Measurements from ENCODE around the gene EMX1.

Gene EMX1

DNA sequence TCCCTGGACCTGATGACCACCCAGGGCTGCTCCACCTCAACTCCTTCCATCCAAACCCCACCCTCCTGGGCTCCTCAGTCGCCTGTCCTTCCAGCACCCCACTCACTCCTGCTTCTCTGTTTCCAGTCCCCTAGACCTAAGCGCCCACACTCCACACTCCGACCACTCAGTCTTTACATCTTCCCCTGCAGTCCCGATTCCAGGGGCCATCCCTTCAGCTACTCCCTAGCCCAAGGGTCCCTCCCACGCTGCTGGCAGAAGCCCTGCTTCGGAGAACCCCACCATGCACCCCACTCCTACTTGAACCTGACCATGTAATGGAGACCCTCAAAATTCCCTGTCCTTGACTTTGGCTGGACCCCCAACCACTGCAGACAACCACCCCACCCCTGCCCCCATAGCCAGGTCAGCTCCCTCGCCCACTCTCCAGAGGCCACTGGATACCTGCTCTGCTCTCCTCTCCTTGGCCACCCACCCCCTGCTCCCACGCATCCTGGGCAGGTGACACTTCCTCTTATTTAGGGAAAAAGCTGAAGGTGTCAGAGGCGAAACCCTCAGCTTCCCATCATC, 28.2 kb downstream of the EMX1 start:
- DNase-seq = no peak

DNA sequence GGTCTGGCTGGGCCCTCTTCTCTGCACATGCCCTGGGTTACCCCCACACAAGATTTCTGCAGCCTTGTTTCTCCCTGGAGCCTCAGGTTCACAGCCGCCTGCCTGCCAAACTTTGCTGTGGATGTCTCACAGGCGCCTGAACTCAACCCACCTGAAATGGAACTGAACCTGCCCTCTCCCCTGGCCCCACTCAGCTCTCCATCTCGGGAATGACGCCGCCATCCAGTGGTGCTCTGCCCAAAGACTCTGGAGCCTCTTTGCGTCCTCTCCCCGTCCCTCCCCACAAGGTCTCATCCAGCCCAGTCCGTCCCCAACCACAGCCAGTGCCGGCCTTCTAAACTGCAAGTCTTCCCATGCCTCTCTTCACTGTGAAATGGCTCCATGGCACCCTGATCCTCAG, 29.1 kb downstream of the EMX1 start:
- DNase-seq = no peak

DNA sequence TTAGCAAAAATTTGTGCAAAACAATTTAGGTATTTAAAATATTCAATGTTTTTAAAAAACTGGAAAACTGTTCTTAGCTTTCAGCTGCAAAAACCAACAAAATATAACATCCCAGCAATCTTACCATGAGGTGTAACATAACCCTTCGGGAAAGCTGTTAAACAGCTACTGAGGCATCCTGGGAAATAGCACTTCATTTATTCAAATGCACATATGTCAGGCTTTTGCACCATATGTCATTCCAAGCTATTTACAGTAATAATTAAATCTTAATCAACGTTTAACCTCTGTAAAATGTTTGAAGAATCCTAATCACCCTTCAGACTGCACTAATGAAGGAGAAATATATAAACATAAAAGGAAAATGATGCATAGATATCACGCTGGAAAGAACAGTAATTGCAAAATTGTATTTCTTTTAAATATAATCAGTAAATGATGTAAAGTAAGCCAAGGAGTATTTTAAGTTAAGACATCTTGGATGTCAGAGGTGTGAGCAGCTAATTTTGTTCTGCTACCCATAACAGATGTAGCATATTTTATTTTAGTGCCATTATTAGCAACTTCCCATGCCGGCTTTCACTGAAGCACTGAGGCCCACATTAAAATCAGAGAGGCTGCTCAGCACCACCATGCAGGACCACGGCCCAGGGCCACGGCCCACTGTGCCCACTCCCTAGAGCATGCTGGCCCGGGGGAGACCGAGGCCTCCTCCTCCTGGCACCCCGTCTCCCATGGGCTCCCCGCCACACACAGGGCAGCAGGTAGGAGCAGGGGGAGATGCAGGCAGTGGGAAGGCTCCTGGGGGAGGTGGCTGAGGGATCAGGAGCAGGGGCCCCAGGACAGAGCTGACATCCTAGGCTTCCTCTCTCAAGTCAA, 30.9 kb downstream of the EMX1 start:
- DNase-seq = no peak

DNA sequence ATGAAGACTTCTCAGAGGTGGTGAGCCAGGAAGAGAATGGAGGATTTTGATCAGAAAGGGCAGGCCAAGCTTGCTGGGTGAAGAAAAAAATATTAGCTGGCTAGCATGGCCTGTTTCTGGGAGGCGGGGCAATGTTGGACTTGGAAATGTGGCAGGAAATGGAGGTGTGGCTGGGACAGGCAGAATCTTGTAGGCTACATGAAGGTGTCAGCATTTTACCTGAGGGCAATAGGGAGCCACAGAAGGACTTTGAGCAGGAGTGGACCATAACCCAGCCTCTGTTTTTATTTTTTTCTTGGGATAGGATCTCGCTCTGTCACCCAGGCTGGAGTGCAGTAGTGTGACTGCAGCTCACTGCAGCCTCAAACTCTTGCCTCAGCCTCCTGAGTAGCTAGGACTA, 31.7 kb downstream of the EMX1 start:
- no peak for DNase-seq

DNA sequence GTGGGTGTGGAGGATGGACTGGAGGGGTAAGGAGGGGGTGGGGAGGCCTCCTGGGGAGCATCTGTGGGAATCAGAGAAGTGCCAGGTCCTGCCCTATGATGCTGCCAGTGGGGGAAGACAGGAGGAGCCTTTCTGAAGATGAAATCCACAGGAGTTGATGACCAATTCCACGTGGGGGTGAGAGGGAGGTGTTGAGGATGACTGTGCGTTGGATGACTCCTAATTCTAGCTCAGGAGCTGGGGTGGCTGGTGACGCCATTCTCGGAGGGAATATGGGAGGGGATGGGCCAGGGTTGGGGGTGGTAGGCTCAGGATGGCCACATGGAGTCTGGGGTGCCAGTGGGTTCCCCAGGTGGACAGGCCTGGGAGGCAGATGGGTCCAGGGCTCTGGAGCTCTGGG, 32.3 kb downstream of the EMX1 start:
- DNase-seq = peak; percentile 5

DNA sequence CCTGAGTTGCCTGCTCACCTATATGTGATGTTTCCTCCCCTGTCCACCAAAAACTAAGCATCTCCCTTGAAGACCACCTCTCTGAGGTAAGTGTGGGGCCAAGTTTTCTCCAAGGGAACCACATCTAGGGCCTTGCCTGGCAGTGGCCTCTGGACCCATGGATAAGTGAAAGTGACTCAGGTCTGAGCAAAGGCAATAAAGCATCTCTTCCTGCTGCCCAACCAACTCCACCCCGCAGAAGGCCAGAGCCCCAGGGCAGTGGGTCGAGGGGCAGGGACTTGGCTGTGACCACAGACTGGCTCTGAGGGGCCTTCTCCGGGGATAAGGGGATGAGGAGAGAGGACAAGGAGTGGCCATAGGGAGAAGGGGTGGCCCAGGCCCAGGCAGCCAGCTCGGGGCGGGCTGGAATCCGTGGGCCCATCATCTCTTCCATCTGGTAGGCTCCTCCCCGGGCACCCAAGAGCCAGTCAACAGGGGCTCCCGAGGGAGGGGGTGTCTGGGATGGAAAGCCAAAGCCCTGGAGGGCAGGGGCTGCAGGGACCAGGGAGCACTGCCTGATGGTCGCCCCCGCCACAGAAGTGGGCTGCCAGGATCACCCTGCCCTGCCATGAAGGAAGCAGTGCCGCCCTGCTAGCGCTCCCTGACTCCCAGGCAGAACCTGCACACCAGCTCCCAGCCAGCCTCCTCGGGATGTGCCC, 33.4 kb downstream of the EMX1 start:
- DNase-seq = no peak

DNA sequence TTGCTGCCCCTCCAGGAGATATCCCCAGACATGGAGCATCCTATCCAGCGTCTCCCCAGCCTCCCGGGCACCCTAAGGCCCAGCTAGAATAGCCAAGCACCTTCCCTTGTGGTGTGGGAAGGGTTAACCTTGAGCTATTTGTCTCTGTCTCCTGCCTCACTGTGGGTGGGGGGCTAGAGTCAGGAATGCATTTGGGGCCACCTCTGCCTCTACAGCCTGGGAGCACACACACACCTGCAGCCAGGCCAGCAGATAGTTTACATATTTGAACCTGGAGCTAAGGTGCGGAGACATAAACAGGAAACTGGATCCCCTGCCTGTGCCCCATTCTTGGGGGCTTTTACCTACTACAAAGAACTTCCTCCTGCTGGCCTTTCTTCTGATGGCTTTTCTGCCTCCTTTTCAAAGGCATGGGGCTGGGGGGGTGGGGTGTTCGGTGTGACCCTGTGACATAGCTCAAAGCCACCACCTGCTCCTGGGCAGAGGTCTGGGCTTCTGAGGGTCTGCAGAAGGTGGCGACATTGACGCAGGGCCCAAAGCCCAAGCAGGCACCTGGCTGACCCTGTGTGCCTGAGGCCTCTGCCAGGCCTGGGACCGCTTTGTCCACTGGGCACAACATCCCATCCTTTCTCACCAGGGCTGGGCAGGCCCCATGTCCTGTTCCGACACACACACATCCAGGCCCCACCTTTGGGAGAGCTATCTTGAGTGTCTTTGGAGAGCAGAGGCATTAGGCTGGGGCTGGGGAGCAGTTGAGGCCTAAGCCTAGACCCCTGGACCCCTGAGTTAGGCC, 34.2 kb downstream of the EMX1 start:
- no peak for DNase-seq

DNA sequence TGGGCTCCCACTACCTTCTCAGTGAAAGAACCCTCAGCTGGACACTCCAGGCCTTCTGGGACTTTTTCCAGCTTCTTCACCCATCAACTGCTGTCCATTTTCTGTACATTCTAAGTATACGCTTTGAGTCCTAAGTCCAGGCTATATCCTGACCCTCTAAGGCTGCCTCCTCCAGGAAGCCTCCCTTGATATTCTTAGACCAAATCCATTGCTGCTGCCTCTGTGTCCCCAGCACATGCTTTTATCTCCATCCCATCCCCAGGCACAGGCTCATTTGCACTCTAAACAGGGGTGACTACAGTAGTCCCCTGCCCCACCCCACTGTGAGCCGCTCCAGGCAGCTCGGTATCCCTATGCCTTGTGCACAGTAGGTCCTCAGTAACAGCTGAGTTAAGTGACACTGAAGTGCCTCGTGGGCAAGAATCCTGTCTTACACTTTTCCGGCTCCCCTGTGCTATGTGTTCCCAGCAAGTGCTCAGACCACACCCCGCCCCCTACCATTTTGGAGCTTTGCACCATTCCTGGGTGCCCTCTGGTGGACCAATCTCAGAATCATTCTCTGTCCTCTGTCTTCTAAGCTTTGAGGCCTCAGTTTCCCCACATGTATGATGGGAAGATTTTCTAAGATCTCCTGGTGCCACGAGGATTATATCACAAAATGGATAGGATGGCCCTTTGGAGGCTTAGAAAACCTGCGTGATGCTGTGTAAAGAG, 34.9 kb downstream of the EMX1 start:
- DNase-seq = no peak

DNA sequence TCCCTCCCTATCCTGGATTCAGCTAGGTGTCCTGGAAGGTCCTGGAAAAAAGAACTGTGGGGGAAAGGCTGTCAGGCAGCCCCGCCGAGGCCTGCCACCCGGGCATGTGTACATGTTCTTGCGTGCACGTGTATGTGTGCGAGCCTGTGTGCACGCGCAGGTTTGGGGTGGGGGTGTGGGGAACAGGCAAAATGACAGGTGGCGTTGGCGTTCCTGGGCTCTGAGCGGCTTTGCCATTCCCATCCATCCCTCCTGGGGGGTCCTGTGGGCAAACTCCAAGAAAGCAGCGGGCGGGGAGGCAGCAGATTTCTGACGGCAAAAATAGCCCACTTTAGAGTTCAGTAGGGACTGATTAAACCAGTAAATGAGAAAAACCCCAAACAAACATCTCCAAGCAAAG, 35.6 kb downstream of the EMX1 start:
- no peak for DNase-seq

DNA sequence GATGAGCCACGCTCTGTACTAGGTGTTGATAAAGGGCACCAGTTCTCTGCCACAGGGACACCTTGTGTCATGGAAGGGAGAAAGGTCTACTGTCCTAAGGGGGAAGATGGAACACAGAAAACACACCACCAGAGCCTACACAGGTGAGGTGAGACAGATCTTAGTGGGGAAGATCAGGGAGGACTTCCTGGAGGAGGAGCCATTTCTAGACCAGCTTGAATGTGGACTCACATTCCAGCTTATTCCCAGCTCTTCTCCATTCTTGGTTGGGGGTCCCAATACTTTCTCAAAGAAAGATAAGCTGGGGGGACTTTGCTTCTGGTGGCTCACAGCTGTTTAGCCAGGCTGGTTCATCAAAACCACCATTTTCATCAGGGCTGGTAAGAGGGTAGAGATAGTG, 36.2 kb downstream of the EMX1 start:
- DNase-seq = no peak

DNA sequence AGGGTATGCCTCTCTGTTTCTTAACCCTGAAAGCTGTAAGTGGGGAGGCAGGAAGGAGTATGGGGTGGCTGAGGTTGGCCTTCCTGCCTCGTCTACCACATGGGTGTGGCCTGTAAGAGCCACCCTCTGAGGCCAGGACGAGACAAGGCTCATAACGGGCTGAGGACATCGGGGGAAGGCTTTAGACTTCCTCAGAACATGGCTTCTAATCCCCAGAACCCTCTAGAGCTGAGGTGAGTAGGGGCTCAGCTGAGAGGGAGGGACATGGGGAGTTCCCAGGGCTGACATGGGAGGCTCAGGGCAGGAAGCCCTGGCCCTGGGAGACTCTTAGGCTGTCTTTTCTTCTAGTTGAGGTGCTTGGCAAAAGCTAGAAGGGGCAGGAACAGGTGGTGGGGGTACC, 36.7 kb downstream of the EMX1 start:
- DNase-seq = no peak

DNA sequence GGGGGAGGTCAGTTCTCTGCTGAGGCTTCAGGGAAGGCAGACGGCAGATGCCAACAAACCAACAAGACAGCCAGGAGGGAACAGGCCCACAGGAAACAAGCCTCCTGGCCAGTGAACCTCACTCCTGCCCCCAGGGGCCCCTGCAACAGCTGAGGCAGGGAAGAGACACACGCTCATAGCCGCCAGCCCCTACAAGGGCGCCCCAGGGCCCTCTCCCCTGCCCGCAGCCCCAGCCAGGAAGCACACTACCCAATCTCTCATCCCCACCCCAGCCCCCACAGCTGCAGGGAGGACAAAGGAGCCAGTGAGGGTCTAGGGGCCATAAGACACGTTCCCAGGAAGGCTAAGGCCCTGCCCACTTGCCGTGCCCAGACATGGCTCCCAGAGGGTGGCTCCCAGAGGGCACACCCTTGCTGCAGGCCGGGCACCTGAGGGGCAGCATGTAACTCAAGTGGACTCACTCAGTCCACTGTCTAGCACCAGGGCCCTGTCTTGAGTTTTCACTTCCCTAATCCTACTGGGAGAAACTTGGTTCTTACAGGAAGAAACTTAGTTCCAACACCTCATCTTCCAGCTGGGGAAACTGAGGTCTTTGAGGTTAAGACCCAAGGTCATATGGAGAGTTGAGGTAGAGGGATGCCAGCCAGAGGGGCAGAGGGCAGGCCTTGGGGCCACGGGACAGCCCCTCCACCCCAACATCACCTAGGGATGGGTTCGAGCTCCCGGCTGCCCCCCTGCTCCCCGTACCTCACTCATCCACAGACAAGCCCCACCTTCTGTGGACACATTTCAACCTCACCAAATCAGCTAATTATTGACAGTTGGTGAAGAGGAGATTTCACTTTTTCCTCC, 37.3 kb downstream of the EMX1 start:
- no peak for DNase-seq

DNA sequence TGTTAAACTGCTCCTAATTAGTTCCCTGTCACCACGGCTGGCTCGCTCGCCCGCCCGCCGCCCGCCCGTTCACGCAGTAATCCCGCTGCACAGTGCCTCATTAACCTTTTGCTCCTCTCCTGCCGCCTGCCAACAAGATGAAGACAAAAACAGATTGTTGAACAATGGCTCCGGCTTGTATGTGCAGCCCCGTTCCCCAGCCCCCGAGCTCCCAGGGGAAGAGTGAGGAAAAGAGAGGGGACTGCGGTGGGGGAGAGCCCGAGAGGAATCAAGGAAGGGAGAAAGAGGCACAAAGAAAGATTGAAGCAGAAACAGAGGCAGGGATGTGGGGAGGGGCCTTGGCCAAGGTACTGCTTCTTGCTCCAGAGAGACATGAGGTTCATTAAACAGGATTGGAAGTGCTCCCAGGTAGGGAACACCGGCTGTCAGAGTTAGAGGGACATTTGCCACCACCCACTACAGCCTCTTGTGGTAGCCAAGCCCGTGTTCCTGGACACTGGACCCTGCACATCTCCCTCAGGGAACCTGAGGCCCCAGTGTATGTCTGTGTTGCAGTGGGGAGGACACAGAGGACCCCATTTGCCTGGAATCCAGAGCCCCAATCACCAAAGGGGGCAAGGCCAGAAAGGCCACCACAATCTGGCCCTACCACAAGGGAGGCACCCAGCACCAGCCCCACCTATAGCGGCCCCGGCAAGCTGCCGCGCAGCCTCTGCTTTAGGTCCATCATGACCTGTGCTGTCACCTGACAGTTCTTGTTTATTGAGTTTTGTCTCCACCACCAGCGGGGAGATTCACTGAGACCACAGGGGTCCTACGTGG, 38.1 kb downstream of the EMX1 start:
- DNase-seq = no peak

DNA sequence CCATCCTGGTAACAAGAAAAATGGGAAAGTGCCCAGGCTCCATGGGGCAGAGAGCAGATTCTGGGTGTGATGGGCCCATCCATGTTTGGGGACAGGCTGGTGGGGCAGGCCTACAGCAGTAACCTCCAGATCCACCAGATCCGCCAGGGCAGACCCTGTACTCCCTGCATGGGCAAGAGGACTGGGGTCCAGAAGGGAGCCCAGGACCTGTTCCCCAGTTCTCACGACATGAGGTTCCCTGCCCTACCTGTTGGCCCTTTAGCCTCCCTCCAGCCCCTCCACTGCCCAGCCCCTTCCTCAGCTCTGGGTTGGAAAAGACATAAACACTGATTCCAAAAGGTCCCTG, 38.7 kb downstream of the EMX1 start:
- no peak for DNase-seq

DNA sequence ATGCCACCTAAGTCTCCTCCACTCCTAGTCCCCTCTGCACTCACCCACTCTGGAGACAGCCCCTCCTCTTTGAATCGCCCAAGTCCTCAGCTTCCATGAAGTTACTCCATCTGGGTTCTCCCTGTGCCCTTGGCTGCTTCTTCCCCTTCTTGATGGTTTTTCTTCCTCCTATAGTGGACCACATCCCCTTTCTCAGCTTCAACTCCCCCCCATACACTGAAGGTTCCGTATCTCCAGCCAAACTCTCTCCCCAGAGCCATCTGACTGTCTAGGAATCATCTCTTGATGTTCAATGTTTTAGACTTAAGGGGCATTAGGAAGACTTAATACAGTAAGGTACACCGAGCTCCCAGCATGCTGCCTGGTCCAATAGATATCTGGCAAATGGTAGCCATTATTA, 39.6 kb downstream of the EMX1 start:
- DNase-seq = no peak

DNA sequence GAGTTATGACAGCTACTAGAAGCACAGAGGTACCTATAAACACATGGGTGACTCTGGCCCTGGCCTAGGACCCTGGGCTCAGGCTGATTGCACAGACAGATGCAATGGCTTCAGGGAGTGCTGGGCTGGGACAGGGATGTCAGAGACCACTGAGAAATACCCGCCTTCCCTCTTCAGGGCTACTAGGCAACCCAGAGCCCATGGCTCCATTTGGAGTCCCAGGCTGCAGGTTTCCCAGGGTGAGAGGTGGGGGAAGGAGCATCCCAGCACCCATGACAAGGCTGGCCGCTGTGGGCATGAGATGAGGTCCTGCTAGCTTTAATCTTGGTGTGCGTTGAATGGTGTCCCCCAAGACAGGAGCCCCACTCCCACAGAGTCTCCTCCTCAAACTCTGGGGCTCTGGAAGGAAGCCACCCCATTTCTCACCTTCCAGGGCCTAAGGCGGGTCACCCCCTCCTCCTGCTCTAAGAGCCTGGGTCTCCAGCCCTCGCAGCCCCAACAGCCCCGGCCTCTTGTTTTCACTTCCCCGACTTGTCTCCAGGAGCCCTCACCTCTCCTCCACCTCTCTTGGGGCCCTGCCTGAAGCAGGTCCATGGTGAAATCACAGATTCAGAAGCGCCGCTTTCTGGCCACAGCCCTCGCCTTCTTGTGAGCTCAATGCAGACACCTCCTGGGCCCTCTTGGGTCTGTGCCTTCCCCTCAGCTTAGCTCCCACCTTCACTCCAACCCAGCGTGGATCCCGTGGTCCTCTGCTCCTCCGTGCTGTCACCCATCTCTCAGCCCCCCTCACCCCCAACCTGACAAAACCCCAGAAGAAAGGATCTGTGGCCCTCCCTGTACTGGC, 41.4 kb downstream of the EMX1 start:
- DNase-seq = no peak

DNA sequence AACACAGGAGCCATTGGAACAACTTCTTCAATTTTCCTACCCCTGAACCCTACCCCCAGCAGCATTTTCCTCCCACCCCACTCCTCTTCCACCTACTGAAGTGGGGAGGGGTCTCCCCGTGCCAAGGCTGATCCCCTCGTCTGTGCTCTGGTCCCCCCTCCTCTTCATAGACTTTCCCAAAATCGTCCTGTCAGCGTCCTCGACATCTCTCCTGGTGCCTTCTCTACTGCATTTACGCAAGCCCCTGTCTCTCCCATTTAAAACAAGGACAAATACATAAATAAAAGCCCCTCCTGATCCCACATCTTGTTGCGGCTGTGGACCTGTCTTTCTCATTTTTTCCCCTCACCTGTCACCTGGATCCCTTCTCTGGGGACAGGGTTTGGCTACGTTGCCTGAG, 42.2 kb downstream of the EMX1 start:
- no peak for DNase-seq

DNA sequence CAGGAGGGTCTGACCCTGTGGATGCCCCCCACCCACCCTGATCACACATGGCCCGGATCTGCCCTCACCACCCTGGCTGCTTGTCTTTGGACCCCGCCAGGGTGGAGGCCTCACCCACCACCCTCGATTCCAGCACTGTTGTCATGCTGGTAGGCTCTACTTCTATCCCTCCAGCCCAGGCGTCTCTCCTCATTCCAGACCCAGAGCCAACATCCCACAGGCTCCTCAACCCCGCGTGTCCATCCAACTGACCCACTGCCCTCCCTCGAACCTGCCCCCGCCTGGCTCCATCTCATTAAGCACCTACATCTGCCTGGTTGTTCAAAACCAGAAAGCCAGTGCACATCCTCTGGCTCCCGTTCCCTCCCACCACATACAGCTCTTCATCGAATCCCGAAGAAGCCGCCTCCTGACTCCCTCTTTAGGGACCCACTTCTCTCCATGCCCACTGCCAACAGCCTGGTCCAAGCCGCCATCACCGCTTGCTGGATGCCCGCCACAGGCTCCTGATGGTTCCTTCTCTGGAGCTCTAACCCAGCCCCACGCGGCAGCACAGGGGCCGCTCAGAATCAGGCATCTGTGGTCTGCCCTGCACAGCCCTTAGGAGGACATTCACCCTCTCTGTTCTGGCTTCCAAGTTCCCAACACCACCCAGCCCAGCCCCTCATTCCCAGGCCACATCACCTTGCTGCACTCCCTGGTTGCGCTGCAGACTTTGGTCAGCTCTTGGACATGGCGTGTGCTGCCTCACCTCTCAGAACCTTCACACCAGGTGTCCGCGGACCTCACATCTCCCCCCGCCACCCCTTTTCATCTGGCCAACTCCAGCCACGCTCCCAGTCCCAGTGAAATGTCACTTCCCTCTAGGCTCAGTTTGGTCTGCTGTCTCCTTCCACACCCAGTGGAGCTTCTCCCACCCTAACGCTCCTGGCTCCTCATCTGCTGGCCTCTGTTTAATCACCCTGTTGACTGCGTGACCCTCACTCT, 43.0 kb downstream of the EMX1 start:
- no peak for DNase-seq
